Measurements from ENCODE around the gene NAA80.
"Not testable (repeated sequence)": the region's sequence is repeated elsewhere in the genome, so short reads cannot be mapped to it uniquely, and the experiment has no call there.

NAA80 gene

GRCh38 chr3:50269977-50270413, 29.2 kb downstream of the NAA80 start:
- DNase-seq (ENCODE audit: low read depth), result no peak

GRCh38 chr3:50269460-50269859, 29.7 kb downstream of the NAA80 start:
- no peak for DNase-seq (ENCODE audit: low read depth)

- DNase-seq (ENCODE audit: low read depth), result no peak
These were observed 30.3 kb downstream of the NAA80 start, which contains the start of gene SEMA3B for GRCh38 chr3:50268703-50269451. SEMA3B (plus strand) TSS chr3:50269147; CDS start chr3:50269241, 94 bp downstream.

- no peak for DNase-seq (ENCODE audit: low read depth)
These were observed 30.9 kb downstream of the NAA80 start for GRCh38 chr3:50268276-50268675.

- no peak for DNase-seq (ENCODE audit: low read depth)
These were observed 31.8 kb downstream of the NAA80 start for GRCh38 chr3:50267280-50267913.

GRCh38 chr3:50266836-50267235, 32.4 kb downstream of the NAA80 start:
- no peak for DNase-seq (ENCODE audit: low read depth)

- DNase-seq (ENCODE audit: low read depth), result no peak
These were observed 33.2 kb downstream of the NAA80 start for GRCh38 chr3:50266017-50266416.

GRCh38 chr3:50265571-50265970, 33.6 kb downstream of the NAA80 start:
- DNase-seq (ENCODE audit: low read depth), result no peak

- no peak for DNase-seq (ENCODE audit: low read depth)
These were observed 34.2 kb downstream of the NAA80 start for GRCh38 chr3:50264964-50265485.

- DNase-seq (ENCODE audit: low read depth), result no peak
These were observed 34.7 kb downstream of the NAA80 start for GRCh38 chr3:50264383-50264963.

GRCh38 chr3:50263478-50264382, 35.5 kb downstream of the NAA80 start:
- no peak for DNase-seq (ENCODE audit: low read depth)

GRCh38 chr3:50262778-50263177, 36.4 kb downstream of the NAA80 start:
- DNase-seq (ENCODE audit: low read depth), result no peak

- DNase-seq (ENCODE audit: low read depth), result not testable (repeated sequence)
These were observed 37.0 kb downstream of the NAA80 start for GRCh38 chr3:50262200-50262599.

GRCh38 chr3:50261505-50261904, 37.7 kb downstream of the NAA80 start:
- DNase-seq (ENCODE audit: low read depth), result no peak

GRCh38 chr3:50260942-50261441, 38.2 kb downstream of the NAA80 start:
- DNase-seq (ENCODE audit: low read depth), result no peak

- DNase-seq (ENCODE audit: low read depth), result no peak
These were observed 38.9 kb downstream of the NAA80 start for GRCh38 chr3:50260027-50260941.

- DNase-seq (ENCODE audit: low read depth), result no peak
These were observed 39.7 kb downstream of the NAA80 start for GRCh38 chr3:50259432-50260026.

GRCh38 chr3:50258979-50259378, 40.2 kb downstream of the NAA80 start:
- no peak for DNase-seq (ENCODE audit: low read depth)

GRCh38 chr3:50258029-50258680, 41.0 kb downstream of the NAA80 start:
- DNase-seq (ENCODE audit: low read depth), result no peak

Measured in HS-5 (cell line).